HG03175 (cell line): ENCODE results near the gene CCDC158.
"Not testable (repeated sequence)": the region's sequence is repeated elsewhere in the genome, so short reads cannot be mapped to it uniquely, and the experiment has no call there.

ENCODE experiments used
- ATAC-seq: cut with Tn5 transposase; IDR thresholded peaks from one replicate; pipeline ENCODE4 v1.9.1; 2021; ENCODE audit warnings: mild to moderate bottlenecking, moderate library complexity; ENCODE audit not compliant: unreplicated experiment

CCDC158 gene

DNA sequence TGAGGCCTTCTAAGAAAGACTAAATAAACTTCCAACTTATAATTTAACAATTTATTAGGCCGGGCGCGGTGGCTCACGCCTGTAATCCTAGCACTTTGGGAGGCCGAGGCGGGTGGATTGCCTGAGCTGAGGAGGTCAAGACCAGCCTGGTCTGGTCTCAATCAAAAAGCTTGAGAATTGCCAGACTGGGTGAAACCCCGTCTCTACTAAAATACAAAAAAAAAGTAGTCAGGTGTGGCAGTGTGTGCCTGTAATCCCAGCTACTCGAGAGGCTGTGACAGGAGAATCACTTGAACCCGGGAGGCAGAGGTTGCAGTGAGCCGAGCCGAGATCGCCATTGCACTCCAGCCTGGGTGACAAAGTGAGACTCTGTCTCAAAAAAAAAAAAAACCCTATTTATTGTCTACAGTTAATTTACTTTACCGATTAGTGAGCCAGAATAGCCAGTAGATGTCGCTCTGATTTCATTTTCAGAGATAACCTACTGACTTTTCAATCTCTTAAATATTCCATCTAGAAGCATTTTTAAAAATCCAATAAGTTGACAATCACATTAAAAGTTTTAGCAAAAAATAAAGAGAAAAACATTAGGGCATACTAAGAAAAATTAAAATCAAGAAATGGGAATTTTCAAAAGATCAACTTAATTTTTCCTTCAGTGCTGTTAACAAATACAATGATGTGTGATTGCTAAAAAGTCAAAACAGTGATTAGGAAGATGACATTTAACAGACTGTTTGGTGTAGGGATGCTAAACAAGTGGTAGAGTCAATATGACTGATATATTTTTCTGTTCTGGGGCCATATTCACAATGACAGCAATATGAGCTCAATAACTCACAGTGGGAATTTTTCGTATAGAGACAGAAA lies 9.8 kb upstream of the CCDC158 start:
- no peak for ATAC-seq

DNA sequence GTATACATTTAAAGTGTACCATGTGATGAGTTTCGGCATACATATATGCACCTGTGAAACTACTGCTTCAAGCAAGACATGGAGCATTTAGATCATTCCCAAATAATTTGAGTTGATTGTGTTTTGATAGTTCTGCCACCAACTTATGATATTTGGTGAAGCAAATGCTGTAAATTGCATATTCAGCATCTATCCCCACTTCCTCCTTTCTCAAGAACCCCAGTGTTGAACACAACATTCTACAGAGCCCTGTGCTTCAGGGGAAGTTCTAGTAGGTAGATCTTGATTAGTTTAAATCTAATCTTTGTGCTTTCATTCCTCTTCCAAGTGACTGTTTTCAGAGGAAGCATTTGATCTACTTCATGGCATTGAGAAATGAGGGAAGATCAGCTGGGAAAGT lies 8.7 kb upstream of the CCDC158 start:
- ATAC-seq: no peak

DNA sequence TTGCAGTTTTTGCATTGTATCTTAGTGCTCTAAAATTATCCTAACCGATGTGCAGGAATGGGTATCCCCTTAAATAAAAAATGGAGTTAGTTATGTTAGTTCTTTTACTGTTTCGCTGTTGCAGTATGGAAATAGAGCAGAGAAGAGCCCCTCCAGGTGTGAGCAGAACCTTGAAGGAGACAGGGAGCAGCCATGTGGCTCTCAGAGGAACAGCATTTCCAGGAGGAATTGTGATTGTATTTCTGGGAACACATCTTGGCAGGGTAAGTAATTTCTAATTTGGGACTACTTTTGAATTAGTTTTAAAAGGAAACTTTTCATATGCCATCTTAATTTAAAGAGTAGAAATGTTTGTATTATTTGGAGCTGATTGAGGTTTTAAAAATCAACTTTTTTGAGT lies 5.3 kb upstream of the CCDC158 start:
- no peak for ATAC-seq

DNA sequence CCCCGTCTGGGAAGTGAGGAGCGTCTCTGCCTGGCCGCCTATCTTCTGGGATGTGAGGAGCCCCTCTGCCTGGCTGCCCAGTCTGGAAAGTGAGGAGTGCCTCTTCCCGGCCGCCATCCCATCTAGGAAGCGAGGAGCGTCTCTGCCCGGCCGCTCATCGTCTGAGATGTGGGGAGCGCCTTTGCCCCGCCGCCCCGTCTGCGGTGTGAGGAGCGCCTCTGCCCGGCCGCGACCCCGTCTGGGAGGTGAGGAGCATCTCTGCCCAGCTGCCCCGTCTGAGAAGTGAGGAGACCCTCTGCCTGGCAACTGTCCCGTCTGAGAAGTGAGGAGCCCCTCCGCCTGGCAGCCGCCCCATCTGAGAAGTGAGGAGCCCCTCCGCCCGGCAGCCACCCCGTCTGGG lies 2.2 kb upstream of the CCDC158 start:
- ATAC-seq: not testable (repeated sequence)

DNA sequence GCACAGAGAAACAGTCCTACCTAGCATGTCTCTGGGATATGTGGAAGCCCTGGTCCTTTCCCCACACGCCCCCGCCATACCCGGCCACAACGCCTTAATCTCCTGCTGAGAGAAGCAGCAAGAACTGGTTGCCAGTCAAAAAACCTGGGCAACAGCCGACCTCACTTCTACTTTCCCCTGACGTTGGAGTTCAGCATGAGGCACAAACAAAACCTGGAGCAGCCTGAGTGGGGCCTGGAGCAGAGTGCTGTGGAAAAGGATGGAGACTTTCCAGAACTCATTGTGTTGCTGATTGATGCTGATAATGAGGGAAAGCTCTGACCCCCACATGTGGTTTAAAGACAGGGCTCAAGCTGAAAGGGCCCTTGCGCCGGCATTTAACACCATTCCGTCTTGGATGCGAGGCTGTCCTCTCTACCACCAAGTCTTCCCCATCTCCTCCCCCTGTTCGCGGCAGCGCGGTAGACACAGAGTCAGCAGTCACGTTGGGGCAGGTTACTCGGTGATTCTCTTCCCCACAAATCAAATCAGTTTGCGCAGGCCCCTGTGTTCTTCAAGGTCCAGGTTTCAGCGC lies 666 bp downstream of the CCDC158 start:
- ATAC-seq: no peak

DNA sequence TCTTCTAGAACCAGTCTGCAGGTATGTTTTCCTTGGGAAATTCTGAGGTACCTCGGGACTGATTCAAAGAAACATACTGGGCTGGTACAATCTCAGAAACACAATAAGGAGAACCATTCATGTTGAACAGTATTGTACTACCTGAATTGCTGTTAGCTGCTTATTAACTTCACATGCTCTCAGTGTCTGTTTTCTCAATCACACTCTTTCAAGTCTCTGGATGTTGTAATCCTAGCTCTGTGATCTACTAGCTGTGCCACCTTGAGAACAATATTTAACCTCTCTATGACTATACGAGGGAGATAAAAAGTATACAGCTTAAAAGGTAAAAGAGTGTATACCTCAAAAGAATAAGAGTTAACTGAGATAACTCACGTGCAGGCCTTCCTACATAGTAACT lies 10.3 kb downstream of the CCDC158 start:
- ATAC-seq: no peak

DNA sequence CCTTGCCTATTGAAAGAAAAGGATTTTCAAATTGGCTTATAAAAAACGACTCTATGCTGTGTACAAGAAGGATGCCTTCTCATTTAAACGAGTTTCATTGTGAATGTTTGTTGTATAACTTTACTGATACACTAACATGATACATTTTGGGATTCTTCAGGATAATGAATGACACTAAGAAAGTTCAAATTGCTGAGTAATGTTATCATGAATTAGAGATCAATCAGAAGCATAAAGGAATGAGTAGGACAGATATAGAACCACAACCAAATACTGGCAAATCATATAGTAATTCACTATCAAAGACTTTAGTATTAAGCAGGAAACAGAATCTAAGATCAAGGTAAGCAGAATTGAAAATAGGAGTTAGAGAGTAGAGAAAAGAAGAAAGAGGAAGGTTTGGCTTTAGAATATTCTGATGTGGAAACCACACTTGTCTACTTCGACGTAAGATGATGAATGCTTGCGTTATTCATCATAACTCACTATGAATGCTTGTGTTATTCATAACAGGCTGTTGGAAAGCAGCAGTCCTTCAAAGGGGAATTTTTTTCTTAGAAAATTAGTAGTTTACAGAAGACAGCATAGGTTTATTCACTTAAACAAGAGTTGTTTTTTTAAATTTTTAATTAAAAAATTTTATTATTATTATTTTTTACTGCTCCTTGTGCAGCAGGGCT lies 13.4 kb downstream of the CCDC158 start:
- ATAC-seq: no peak

DNA sequence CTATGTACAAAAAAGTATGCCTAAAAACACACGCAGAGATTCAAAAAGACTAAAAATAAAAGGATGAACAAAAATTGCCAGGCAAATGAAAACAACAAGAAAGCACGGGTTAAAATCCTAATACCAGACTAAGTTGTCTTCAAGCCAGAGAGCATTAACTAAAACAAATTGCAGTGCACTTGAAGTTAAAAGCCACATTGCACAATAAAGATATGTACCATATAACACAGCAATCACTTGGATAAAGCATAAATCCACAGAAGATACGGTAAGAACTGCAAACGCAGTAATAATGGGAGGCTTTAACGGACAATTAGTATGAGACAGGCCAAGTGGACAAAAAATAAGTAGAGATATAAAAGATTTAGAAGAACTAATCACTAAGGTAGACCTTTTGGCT lies 14.9 kb downstream of the CCDC158 start:
- ATAC-seq: no peak

DNA sequence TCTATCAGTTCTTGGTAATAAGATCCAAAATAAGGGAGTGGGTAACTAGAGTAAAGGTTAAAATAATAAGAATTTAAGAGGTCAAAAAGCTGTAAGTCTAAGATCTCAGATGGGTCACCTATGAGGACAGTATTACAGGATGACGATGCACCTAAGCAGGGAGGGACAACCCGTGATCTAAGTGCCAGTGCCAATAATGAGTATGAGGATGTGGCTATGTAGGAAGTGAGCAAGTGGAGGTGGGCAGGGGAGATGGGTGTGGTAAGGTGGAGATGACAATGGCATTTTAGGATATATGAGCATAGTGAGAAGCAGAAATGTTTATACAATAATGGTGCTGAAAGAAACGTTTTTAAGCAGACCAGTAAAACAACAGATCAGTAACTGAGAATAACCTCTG lies 19.3 kb downstream of the CCDC158 start:
- ATAC-seq: no peak

DNA sequence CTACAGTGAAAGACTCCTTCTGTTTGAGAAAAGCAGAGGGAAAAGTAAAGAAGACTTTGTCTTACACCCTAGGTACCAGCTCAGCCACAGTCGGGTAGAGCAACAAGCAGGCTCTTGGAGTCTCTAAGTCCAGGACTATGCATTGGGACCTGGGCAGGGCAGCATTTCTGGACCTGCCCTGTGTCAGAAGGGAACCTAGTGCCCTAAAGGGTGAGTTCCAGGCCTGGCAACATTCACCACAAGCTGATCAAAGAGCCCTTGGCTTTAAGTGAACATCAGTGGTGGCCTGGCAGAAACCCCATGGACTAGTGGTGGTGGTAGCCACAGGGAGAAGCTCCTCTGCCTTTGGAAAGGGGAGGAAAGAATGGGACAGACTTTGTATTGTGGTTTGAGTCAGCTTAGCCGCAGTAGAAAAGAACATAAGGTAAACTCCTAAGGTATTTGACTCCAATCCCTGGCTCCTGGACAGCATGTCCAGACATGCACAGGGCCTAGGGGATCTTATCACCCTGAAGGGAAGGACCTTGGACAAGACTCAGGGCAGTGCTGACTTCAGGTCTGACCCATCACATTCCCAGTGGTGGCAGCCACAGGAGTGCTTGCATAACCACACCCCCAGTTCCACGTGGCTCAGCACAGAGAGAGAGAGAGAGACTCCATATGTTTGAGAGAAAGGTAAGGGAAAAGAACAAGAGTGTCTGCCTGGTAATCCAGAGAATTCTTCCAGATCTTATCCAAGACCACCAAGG lies 32.6 kb downstream of the CCDC158 start:
- no peak for ATAC-seq

DNA sequence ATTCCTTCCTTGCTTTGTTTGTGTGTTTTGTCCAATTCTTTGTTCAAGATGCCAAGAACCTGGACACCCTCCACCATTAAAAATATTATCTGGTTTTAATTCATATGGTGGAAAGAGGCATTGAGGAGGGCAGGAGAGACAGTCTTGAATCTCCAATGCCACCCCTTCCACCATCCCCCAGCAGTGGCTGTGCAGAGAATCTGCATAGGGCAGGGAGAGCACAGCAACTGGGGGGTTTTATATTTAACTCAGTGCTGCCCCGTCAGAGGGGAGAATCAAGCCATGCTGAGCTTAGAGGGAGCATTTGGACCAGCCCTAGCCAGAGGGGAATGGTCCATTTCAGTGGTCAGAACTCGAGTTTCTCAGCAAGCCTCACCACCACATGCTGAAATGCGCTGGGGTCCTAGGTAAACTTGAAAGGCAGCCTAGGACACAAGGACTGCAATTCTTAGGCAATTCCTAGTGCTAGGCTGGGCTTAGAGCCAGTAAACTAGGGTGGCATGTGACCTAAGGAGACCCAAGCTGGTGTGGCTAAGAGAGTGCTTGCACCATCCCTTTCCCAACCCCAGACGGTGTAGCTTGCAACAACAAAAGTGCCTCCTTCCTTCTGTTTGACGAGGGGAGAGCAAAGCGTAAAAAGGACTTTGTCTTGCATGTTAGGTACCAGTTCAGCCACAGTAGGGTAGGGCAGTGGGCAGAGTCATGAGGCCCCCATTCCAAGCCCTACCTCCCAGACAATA lies 34.2 kb downstream of the CCDC158 start:
- ATAC-seq: no peak

DNA sequence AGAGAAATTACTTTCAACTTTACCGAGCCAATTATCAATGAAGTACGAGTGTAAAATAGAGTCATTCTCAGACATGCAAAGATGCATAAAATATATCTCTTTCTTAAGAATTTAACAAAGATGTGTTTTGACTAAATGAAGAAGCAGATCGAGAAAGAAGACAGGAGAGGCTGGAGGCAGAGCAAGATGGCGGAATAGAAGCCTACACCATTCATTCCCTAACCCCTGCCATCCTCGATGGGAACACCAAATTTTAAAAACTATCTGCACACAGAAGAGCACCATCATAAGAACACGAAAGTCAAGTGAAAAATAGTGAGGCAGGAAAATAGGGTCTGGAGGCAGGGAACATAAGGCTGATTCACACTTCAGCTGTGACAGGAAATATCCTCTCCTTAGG lies 35.0 kb downstream of the CCDC158 start:
- ATAC-seq: no peak

DNA sequence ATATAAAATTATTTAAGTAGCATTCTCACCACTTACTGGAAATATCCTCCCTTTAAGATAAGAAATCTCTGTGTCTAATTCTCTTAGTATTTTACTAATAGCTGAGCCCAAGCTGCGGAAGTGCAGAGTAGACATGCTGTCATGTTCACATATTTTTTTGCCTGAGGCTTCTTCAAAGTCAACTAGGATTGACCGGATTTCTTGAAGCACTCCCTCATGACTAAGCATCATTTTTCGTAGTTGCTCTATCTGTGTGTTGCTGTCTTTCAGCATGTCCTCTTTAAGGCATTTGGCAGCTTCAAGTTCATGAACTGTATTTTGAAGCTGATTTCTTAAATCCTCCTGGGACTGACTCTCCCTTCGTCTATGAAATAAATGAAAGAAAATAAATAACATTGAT lies 36.9 kb downstream of the CCDC158 start:
- no peak for ATAC-seq

DNA sequence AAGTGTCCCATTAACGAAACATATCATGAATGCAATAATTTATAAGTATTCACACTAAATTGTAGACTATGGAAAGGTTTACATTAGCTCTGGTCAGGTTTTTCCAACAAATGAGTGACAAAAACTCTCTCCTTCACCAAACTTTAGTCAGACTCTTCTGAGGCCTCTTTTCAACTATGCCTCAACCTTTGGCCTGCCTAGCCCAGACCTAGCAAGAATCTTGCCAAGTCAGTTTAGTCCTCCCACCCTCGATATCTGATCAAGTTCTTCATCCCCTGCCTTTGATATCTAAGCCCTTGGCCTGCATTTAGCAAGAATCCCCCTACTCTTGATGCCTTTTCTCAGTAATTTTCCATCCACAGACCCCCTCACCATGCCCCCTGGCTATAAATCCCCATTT lies 37.9 kb downstream of the CCDC158 start:
- no peak for ATAC-seq

DNA sequence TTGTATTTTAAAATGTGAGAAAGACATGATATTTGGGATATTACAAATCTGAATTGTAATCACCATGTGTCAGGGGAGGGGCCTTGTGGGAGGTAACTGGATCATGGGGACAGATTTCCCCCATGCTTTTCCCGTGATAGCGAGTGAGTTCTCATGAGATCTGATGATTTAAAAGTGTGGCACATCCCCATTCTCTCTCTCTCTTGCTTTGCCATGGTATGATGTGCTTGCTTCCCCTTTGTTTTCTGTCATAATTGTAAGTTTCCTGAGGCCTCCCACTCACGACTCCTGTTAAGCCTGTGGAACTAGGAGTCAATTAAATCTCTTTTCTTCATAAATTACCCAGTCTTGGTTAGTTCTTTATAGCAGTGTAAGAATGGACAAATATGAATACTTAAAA lies 39.0 kb downstream of the CCDC158 start:
- no peak for ATAC-seq

DNA sequence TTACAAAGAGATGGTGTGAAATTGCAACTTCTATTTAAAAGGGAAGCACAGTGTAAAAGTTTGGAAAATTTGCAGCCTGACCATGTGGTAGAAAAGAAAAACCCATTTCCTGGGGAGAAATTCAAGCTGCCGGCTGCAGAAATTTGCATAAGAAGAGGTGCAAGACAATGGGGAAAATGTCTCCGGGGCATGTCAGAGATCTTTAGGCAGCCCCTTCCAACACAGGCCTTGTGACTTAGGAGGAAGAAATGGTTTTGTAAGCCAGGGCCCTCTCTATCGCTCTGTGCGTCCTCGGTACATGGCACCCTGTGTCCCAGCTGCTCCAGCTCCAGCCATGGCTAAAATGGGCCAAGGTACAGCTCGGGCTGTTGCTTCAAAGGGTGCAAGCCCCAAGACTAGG lies 40.4 kb downstream of the CCDC158 start:
- ATAC-seq: no peak

DNA sequence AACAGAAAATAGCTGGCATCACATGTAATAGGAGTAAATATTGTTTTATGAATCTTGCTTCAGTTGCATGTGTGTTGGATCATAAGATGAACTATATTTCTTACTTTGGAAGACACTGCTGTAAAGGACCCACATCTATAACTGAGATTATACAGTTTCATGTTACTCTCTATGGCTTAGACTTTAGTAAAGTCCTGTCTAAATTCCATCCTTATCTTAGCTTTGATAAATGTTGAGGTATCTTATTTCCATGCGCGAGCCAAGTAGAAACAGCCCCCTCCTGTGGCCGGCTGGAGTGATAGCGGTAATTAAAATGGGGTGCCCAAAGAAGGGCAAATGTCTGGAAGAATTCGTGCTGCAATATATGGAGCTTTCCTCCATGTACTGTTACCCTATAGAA lies 43.0 kb downstream of the CCDC158 start:
- ATAC-seq: no peak

DNA sequence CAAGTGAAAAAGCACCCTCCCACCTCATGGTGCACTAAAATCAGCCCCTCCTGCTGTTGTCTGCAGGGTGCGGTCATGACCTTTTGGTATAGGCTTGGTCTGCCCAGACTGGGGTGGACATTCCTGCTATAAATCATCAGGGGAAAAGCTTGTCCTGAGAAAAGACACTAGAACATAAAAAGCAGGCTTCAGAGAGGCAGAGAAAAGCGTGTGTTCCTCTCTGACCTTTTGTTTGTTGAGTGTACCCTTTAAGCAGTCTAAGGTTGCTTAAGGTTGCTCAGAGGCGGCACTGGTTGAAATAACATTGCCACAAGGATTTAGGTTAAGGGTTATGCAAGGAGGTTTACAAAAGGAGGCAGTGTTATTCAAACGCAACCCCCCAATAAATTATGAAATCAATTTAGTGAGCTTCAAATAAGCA lies 43.5 kb downstream of the CCDC158 start:
- no peak for ATAC-seq

DNA sequence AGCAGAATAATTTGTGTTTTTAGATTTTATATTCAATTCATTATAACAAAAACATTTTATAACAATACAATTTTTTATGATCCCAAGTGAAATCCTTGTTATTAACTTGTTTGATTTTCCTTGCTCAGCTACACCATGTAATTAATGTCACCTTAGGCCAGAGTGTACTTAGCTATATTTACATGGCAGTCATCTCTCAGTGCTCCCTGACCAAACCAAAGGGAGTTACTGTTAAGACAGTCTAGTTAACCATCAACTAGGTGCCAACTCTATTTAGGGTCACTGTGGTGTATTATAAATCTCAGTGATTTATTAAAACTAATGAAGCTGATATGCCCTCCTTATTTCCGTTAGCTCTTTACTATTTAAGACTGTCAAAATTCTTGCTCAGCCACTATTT lies 44.4 kb downstream of the CCDC158 start:
- ATAC-seq: no peak

DNA sequence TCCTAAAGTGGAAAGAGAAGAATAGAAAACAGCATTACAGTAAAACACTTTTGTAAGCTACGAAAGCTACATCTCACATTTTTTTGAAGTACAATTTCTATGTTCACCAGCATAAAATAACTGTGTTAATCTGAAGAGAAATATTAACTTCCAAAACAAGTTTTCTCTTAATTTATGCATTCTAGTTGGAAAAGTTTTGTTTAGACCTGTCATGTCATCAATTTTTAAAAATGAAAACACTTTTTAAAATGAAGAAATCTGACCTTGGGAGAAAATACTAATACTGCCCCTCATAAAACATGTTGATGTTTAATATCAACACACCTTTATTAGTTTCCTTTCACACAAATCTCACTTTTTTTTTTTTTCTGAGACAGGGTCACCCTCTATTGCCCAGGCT lies 45.2 kb downstream of the CCDC158 start:
- no peak for ATAC-seq

DNA sequence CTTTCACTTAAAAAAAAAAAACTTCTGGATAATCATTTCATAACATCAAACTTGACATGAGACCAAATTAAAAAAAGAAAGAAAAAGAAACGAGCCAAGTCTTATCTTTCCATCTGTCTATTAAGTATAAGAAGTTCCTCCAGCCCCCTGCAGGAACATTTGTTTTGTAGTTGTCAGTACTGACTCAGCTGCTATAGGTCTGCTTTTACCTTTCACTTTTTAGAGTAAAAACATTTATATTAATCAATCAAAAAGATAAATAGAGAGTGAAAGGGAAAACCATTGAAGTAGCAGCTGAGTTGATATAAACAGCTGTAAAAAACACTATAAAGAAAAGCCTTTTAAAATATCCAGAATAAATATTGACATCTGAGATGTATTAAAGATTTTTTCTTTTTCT lies 46.1 kb downstream of the CCDC158 start:
- no peak for ATAC-seq
